Endothelial cell of coronary artery (primary cell): ENCODE measurements around the gene CTTNBP2NL. TPM values are rescaled to one million over a fixed set of nuclear protein-coding genes. Genes with fewer than 3 reads are reported as not detected.

Source experiments
- total RNA-seq: library from RNA; depleted of rRNA; stranded (reverse); fragments of >200 nt; gene quantifications from 2 replicates; pipeline ENCODE4 v1.2.3, GENCODE V29; 2014

CTTNBP2NL gene, protein sequence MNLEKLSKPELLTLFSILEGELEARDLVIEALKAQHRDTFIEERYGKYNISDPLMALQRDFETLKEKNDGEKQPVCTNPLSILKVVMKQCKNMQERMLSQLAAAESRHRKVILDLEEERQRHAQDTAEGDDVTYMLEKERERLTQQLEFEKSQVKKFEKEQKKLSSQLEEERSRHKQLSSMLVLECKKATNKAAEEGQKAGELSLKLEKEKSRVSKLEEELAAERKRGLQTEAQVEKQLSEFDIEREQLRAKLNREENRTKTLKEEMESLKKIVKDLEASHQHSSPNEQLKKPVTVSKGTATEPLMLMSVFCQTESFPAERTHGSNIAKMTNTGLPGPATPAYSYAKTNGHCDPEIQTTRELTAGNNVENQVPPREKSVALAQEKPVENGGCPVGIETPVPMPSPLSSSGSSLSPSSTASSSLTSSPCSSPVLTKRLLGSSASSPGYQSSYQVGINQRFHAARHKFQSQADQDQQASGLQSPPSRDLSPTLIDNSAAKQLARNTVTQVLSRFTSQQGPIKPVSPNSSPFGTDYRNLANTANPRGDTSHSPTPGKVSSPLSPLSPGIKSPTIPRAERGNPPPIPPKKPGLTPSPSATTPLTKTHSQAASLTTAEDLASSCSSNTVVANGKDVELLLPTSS
- 19.4 and 20.0 TPM in 2 replicates for total RNA-seq

DNA sequence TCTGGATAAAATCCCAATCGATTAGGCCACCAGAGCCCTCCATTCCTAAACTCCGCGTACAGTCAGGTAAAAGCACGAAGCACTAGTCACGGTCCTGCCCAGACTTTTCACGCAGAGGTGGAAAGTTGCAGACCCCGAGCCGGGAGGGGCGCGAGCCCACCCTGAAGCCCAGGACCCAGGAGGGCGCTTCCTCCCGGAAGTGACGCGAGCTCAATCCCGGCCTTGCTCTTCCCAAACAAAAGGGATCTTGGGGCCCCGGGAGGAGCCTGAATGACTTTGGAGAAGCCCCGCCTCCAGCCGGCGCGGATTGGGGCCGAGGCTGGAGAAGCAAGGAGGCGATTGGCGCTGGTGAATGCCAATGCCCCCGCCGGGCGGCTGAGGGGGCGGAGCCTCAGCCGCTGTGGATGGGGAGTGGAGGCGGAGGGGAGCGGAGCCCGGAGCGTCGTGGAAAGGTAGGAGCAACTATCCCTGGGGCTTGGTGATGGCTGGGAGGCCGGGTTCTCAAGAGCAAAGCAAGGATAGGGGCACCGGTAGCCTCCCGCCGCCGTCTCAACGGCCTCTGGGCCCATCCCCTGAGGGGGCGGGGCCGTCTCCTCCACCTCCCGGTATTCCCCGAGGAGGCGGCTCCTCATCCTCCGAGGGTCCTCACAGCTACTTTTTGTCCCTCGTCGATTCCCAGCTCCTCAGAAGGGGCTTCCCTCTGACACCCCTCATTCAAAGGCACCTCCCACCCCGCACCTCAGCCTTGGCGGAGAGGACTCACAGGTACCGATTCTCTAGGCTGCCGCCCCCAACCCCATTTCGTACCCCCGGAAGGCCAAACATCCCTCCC lies at the start of gene CTTNBP2NL:
Gene CTTNBP2NL, plus strand, starts transcription at position 394 of the 832 bp plus-strand sequence. CDS start 19,952 bp downstream, outside the sequence.

DNA sequence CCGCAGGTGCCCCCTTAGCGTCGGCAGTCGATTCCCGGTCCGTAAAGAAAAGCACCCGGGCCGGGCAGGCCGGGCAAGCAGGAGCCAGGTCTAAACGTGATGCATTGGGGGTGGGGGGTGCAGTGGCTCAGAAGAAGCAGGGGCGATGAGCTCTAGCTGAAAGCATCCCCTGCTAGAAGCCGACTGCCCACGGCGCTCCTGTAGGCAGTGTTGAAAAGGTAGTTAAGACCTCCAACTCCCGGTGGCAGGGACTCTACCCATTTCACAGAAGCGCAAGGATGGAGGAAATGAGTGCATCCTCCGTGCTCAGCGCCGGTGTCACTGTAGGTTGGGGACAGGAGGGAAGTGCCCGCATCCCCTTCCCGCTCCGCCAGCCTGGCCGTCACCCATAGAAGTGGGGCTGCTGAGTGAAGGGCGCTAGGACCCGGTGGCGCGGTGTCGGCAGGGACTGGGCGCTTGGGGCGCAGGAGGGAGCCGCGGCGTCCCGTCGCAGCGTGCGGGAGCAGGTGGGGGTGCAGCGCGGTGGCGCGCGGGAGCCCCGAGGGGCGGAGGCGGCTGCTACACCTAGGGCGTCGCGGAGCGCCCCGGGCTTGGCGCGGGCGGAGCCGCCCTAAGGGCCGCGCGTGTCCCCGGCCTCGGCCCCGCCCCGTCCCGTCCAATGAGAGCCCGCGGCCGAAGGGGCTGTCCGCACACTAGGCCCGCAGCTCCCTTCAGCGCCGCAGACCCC lies 112.4 kb downstream of the CTTNBP2NL start, which contains the start of gene WNT2B:
Gene WNT2B, plus strand, starts transcription at position 688 of the 727 bp plus-strand sequence. CDS start 298 bp downstream, outside the sequence.

Other genes starting within 250 kb of the CTTNBP2NL start
- gene WNT2B, start 112.8 kb downstream of the CTTNBP2NL start, total RNA-seq = 1.8 and 8.6 TPM in 2 replicates
- gene ST7L, start 222.9 kb downstream of the CTTNBP2NL start, total RNA-seq = 14.2 and 15.4 TPM in 2 replicates
- 208 and 260 TPM in 2 replicates for gene CAPZA1, start 223.6 kb downstream of the CTTNBP2NL start, total RNA-seq